Right lobe of liver (tissue), 6 donors: ENCODE measurements around the gene PRRT3. TPM values are rescaled to one million over a fixed set of nuclear protein-coding genes. Genes with fewer than 3 reads are reported as not detected.
"Not testable (repeated sequence)": the region's sequence is repeated elsewhere in the genome, so short reads cannot be mapped to it uniquely, and the experiment has no call there.

Source experiments
- ATAC-seq, 4 donors: fragments of 200-7000 bp; cut with Tn5 transposase; one replicate each; pipeline ENCODE4 v1.9.1; 2020; ENCODE audit warnings: mild to moderate bottlenecking in 4 of 4, moderate library complexity in 4 of 4
- DNase-seq, 3 donors: peaks; one replicate each; pipeline ENCODE4 v3.0.0-alpha.2; 2020
- H3K27ac ChIP-seq, 3 donors: fragments of 200-600 bp; one replicate each; pipeline ENCODE4 v1.8.0; 2022
- H3K27me3 ChIP-seq, 2 donors: fragments of 200-600 bp; one replicate each; pipeline ENCODE4 v1.8.0; 2022
- H3K36me3 ChIP-seq, 4 donors: fragments of 200-600 bp; sonication (generic) in 1 of 4; one replicate each; pipeline versions ENCODE4 v1.5.1 to v1.8.0; 2017 to 2022; ENCODE audit warnings: control low read depth in 1 of 4
- H3K4me1 ChIP-seq, 4 donors: fragments of 200-600 bp; sonication (generic) in 1 of 4; one replicate each; pipeline versions ENCODE4 v1.5.1 to v1.8.0; 2017 to 2022; ENCODE audit warnings: control low read depth in 1 of 4
- H3K4me3 ChIP-seq, 3 donors: fragments of 200-600 bp; one replicate each; pipeline ENCODE4 v1.8.0; 2022
- H3K9me3 ChIP-seq, 4 donors: fragments of 200-600 bp; sonication (generic) in 1 of 4; one replicate each; pipeline versions ENCODE4 v1.5.1 to v1.8.0; 2017 to 2022; ENCODE audit warnings: control low read depth in 1 of 4
- CTCF ChIP-seq, 4 donors: fragments of 200-600 bp in 3 of 4; fragments of 450-650 bp in 1 of 4; IDR thresholded peaks; one replicate each; pipeline versions ENCODE4 v1.5.1 to v1.8.0; 2016 to 2022; ENCODE audit warnings: antibody characterized with exemption in 4 of 4, mild to moderate bottlenecking in 2 of 4
- POLR2A ChIP-seq: fragments of 450-650 bp; IDR thresholded peaks from one replicate; pipeline ENCODE4 v1.6.1; 2017; ENCODE audit warnings: antibody characterized with exemption, mild to moderate bottlenecking
- WGBS: methylation state at CpG from one replicate; pipeline ENCODE4 v1.1.6; 2018; ENCODE audit warnings: low coverage, low lambda C conversion rate; ENCODE audit not compliant: insufficient coverage; ENCODE audit errors: missing lambda C conversion rate; 5-methylcytosine and 5-hydroxymethylcytosine counted together
- intact Hi-C, 2 donors: fragments of 100-400 bp; cut with DNase I; formaldehyde crosslinking; loops; one replicate each; pipeline versions ENCODE4 v1.11.2 to v1.14.1; 2022
- small RNA-seq, 2 experiments: library from RNA; depleted of rRNA; stranded (forward); fragments of <200 nt; gene quantifications; one replicate each; pipeline ENCODE3, GENCODE V24; 2016
- total RNA-seq, 6 experiments: library from RNA; depleted of rRNA in 2 of 6; stranded (reverse); fragments of >200 nt in 2 of 6; fragmentation: NEBNext Ultra II Directional in 3 of 6; extraction: Animal tissue kit (Norgen Biotek cat#: 25700) in 3 of 6; gene quantifications; one replicate each; pipeline versions ENCODE4 v1.1.0 to v1.2.4, GENCODE V29; 2016 to 2023
- donor health status: DM: no; HTN: yes; CAD: no.
- donor health status: DM: no; HTN: no; CAD: no.
- donor health status: DM: no; HTN: no; CAD: no.
- donor health status: DM: no; HTN: yes; CAD: no.
- donor health status: DM: no; HTN: yes; CAD: no.

The PRRT3 gene
- total RNA-seq, 6 experiments from 2014 or later = 0.19 to 0.92 (median 0.35) TPM

GRCh38 chr3:9897408-9898372 lies 54.5 kb downstream of the PRRT3 start:
- intact Hi-C loops = no loop called here
- ATAC-seq (peak; percentile 83 to 89 (median 84)), DNase-seq (peak; percentile 52 to 87 (median 80))
- Histone ChIP-seq H3K27me3 (no peaks in the 10 kb centered on the region), H3K9me3 (no peaks in the 10 kb centered on the region), H3K4me1 (peaks cover 0 to 40% (median 9%) of the 10 kb centered on the region in 4 donors), H3K4me3 (peak overlapping the region in 1 of 3 donors; percentile 8), H3K27ac (peak overlapping the region; percentile 28 to 69 (median 61)), H3K36me3 (peaks cover 0 to 8% (median 0%) of the 10 kb centered on the region in 4 donors)
- no peak for TF ChIP-seq CTCF (IDR thresholded peaks at IDR 0.05)
- no peak for TF ChIP-seq POLR2A
- 11% methylated on average over 3 of the region's 4 CpGs for WGBS

- Histone ChIP-seq H3K4me1 (peaks cover 0 to 40% (median 7%) of the 10 kb centered on the region in 4 donors), H3K27ac (peak overlapping the region; percentile 28 to 69 (median 61))
- intact Hi-C loops, H3K9me3 ChIP-seq, H3K4me3 ChIP-seq, H3K36me3 ChIP-seq, H3K27me3 ChIP-seq: not testable (repeated sequence)
- peak; percentile 26 to 67 (median 65) for DNase-seq
- 39% methylated on average over 8 of the region's 10 CpGs for WGBS
- ATAC-seq = peak; percentile 34 to 70 (median 57)
These were observed 55.3 kb downstream of the PRRT3 start for GRCh38 chr3:9896755-9897407.

- DNase-seq, H3K4me3 ChIP-seq, H3K27me3 ChIP-seq, H3K36me3 ChIP-seq, ATAC-seq, intact Hi-C loops, H3K9me3 ChIP-seq, H3K27ac ChIP-seq: not testable (repeated sequence)
- WGBS = 86% methylated on average over 1 of the region's 3 CpGs
- H3K4me1 ChIP-seq = peaks cover 0 to 40% (median 9%) of the 10 kb centered on the region in 4 donors
These were observed 56.5 kb downstream of the PRRT3 start for GRCh38 chr3:9895715-9896114.

Small RNA genes within 50 kb of the gene (small RNA-seq; reads per million reads assigned to genes)
- 0 reads per million in 2 experiments for gene CYCSP10
- gene RNU6-882P = 0 reads per million in 2 experiments

Other genes with a start within 250 kb of the PRRT3 start
- not detected for gene CPNE9, start 248.6 kb downstream of the PRRT3 start, total RNA-seq
- gene BRPF1, start 220.7 kb downstream of the PRRT3 start, total RNA-seq = 1 to 10 TPM; 3.5 to 5.4 (median 5.1) TPM
- 10 to 100 TPM; 12.3 to 27.8 (median 15.7) TPM for gene OGG1, start 202.5 kb downstream of the PRRT3 start, total RNA-seq
- 10 to 100 TPM; 10.8 to 33.4 (median 24.5) TPM for gene CAMK1, start 182.5 kb downstream of the PRRT3 start, total RNA-seq
- gene TADA3, start 159.9 kb downstream of the PRRT3 start, total RNA-seq = 10 to 100 TPM; 24.6 to 43.8 (median 28.1) TPM
- gene ARPC4, start 159.3 kb downstream of the PRRT3 start, total RNA-seq = 10 to 100 TPM; 42.0 to 80.3 (median 57.3) TPM
- 10 to 100 TPM in 3 of 6 experiments, 1 to 10 TPM in 3; 4.5 to 11.0 (median 8.6) TPM for gene TTLL3, start 142.1 kb downstream of the PRRT3 start, total RNA-seq
- 10 to 100 TPM; 15.8 to 34.6 (median 22.4) TPM for gene RPUSD3, start 108.4 kb downstream of the PRRT3 start, total RNA-seq
- gene CIDEC, start 72.2 kb downstream of the PRRT3 start, total RNA-seq = 100 to 1,000 TPM in 1 of 6 experiments, 10 to 100 TPM in 1, 1 to 10 TPM in 4; 1.0 to 101 (median 2.7) TPM
- 10 to 100 TPM; 20.5 to 40.6 (median 26.5) TPM for gene JAGN1, start 61.8 kb downstream of the PRRT3 start, total RNA-seq
- gene IL17RE, start 49.6 kb downstream of the PRRT3 start, total RNA-seq = 1 to 10 TPM; 1.1 to 4.6 (median 2.2) TPM
- 10 to 100 TPM; 19.5 to 53.4 (median 40.1) TPM for gene IL17RC, start 35.3 kb downstream of the PRRT3 start, total RNA-seq
- 10 to 100 TPM; 22.4 to 43.5 (median 30.5) TPM for gene CRELD1, start 18.6 kb downstream of the PRRT3 start, total RNA-seq
- 10 to 100 TPM; 37.3 to 67.9 (median 51.2) TPM for gene EMC3, start 34.4 kb upstream of the PRRT3 start, total RNA-seq
- 1 to 10 TPM in 4 of 6 experiments, under 1 TPM in 2; 0.40 to 4.8 (median 1.8) TPM for gene FANCD2, start 74.0 kb upstream of the PRRT3 start, total RNA-seq
- not detected for gene FANCD2OS, start 155.8 kb upstream of the PRRT3 start, total RNA-seq
- gene BRK1, start 163.3 kb upstream of the PRRT3 start, total RNA-seq = 10 to 100 TPM; 41.2 to 55.3 (median 42.7) TPM
- 10 to 100 TPM; 15.5 to 25.2 (median 19.9) TPM for gene VHL, start 189.4 kb upstream of the PRRT3 start, total RNA-seq
- gene IRAK2, start 212.5 kb upstream of the PRRT3 start, total RNA-seq = 10 to 100 TPM in 3 of 6 experiments, 1 to 10 TPM in 3; 4.2 to 16.0 (median 8.4) TPM